Neural cell (in vitro differentiated cells): ENCODE data around the gene MRPS18A. TPM values are rescaled to one million over a fixed set of nuclear protein-coding genes. Genes with fewer than 3 reads are reported as not detected.

Experiments used
- H2AFZ ChIP-seq: fragments of 200-600, 300-800 bp; sonication (generic), shearing (Covaris generic); 2 replicates; pipeline ENCODE4 v1.6.0; 2014; ENCODE audit warnings: low read depth, mild to moderate bottlenecking, antibody characterized with exemption, low read length, moderate library complexity
- H3F3A ChIP-seq: fragments of 200-600 bp; shearing (Covaris generic); 2 replicates; pipeline ENCODE4 v1.6.1; 2016; ENCODE audit warnings: mild to moderate bottlenecking, moderate library complexity, mixed read lengths, antibody characterized with exemption, low read length; ENCODE audit not compliant: insufficient read depth, poor library complexity, severe bottlenecking
- H3K27ac ChIP-seq: fragments of 200-600, 300-800 bp; sonication (generic), shearing (Covaris generic); 2 replicates; pipeline ENCODE4 v1.5.1; 2014; ENCODE audit warnings: mild to moderate bottlenecking, low read length, moderate library complexity
- H3K27me3 ChIP-seq: fragments of 300-800, 200-600 bp; sonication (generic), shearing (Covaris generic); 2 replicates; pipeline ENCODE4 v1.6.0; 2014; ENCODE audit warnings: mild to moderate bottlenecking, low read depth, low read length, moderate library complexity; ENCODE audit not compliant: insufficient read depth
- H3K36me3 ChIP-seq: fragments of 300-800, 200-600 bp; sonication (generic), shearing (Covaris generic); 2 replicates; pipeline ENCODE4 v1.5.1; 2014; ENCODE audit warnings: mild to moderate bottlenecking, antibody characterized with exemption, low read length, moderate library complexity; ENCODE audit not compliant: insufficient read depth
- H3K4me2 ChIP-seq: fragments of 300-800, 200-600 bp; sonication (generic), shearing (Covaris generic); 2 replicates; pipeline ENCODE4 v1.6.0; 2014; ENCODE audit warnings: mild to moderate bottlenecking, low read length
- H3K4me3 ChIP-seq: fragments of 300-800, 200-600 bp; sonication (generic), shearing (Covaris generic); 2 replicates; pipeline ENCODE4 v1.5.1; 2014; ENCODE audit warnings: mild to moderate bottlenecking, low read length, moderate library complexity
- H3K79me2 ChIP-seq: fragments of 200-600 bp; shearing (Covaris generic); replicated peaks from 2 replicates; pipeline ENCODE4 v1.6.0; 2014; ENCODE audit warnings: mild to moderate bottlenecking, low read length, moderate library complexity; ENCODE audit not compliant: insufficient read depth
- H3K9ac ChIP-seq: fragments of 300-800, 200-600 bp; sonication (generic), shearing (Covaris generic); 2 replicates; pipeline ENCODE4 v1.6.1; 2016; ENCODE audit warnings: mild to moderate bottlenecking, low read length, mixed read lengths
- H3K9me2 ChIP-seq: fragments of 200-600 bp; shearing (Covaris generic); 2 replicates; pipeline ENCODE4 v1.6.1; 2016; ENCODE audit warnings: mild to moderate bottlenecking, low read length, mixed read lengths; ENCODE audit not compliant: insufficient read depth
- H3K9me3 ChIP-seq: fragments of 200-600, 300-800 bp; sonication (generic), shearing (Covaris generic); 2 replicates; pipeline ENCODE4 v1.6.1; 2016; ENCODE audit warnings: mild to moderate bottlenecking, mixed run types, low read length, moderate library complexity, mixed read lengths
- H4K20me1 ChIP-seq: fragments of 200-600 bp; shearing (Covaris generic); 2 replicates; pipeline ENCODE4 v1.6.1; 2016; ENCODE audit warnings: mild to moderate bottlenecking, mixed run types; ENCODE audit not compliant: insufficient read depth
- EZH2 ChIP-seq: fragments of 200-600, 300-800 bp; shearing (Covaris generic), sonication (generic); IDR thresholded peaks from 2 replicates; pipeline ENCODE4 v1.6.1; 2014; ENCODE audit warnings: antibody characterized with exemption, low read length, borderline replicate concordance, mild to moderate bottlenecking; ENCODE audit not compliant: insufficient read depth, poor library complexity, severe bottlenecking
- MXI1 ChIP-seq: fragments of 450-650 bp; conservative IDR thresholded peaks from 2 replicates; pipeline ENCODE4 v1.6.1; 2014; ENCODE audit warnings: antibody characterized with exemption, mild to moderate bottlenecking; ENCODE audit not compliant: poor library complexity, severe bottlenecking
- POLR2AphosphoS5 ChIP-seq: IDR thresholded peaks from 2 replicates; pipeline ENCODE4 v1.6.1; 2012
- RAD21 ChIP-seq: fragments of 450-650 bp; conservative IDR thresholded peaks from 2 replicates; pipeline ENCODE4 v1.6.1; 2014; ENCODE audit warnings: antibody characterized with exemption, mild to moderate bottlenecking, moderate library complexity
- REST ChIP-seq: IDR thresholded peaks from 2 replicates; pipeline ENCODE4 v1.6.1; 2012; ENCODE audit warnings: borderline replicate concordance
- SMC3 ChIP-seq: fragments of 450-650 bp; conservative IDR thresholded peaks from 2 replicates; pipeline ENCODE4 v1.6.1; 2014; ENCODE audit warnings: antibody characterized with exemption, mild to moderate bottlenecking, moderate library complexity; ENCODE audit not compliant: poor library complexity
- polyA plus RNA-seq: library from polyadenylated mRNA; depleted of rRNA; stranded (reverse); fragments of >200 nt; gene quantifications from 2 replicates; pipeline ENCODE4 v1.2.3, GENCODE V29; 2014

MRPS18A gene
- polyA plus RNA-seq, 1 donor from 2014 or later, result 39.6 TPM

- no peaks in the 10 kb centered on the region for H4K20me1 ChIP-seq
- H3K9me2 ChIP-seq, result no peaks in the 10 kb centered on the region
- no peak overlapping the region for H3K27ac ChIP-seq
- no peaks in the 10 kb centered on the region for H3K27me3 ChIP-seq
- H3K79me2 ChIP-seq, result no peaks in the 10 kb centered on the region
- no peak for TF ChIP-seq RAD21
- peak; percentile 39 for TF ChIP-seq EZH2
- H3K4me3 ChIP-seq, result no peak overlapping the region
- H3F3A ChIP-seq, result no peaks in the 10 kb centered on the region
- H3K36me3 ChIP-seq, result no peaks in the 10 kb centered on the region
- no peak overlapping the region for H2AFZ ChIP-seq
- H3K4me2 ChIP-seq, result no peak overlapping the region
- H3K9ac ChIP-seq, result no peak overlapping the region
- no peaks in the 10 kb centered on the region for H3K9me3 ChIP-seq
Observed at GRCh38 chr6:43695215-43695966, 7.8 kb upstream of the MRPS18A start.

GRCh38 chr6:43689421-43689820 is 1.8 kb upstream of the MRPS18A start:
- Histone ChIP-seq H3K9me2 (no peaks in the 10 kb centered on the region), H3K9me3 (no peaks in the 10 kb centered on the region), H3K36me3 (no peaks in the 10 kb centered on the region), H3K27ac (no peak overlapping the region), H3F3A (no peaks in the 10 kb centered on the region), H3K27me3 (no peaks in the 10 kb centered on the region), H3K4me2 (no peak overlapping the region), H3K4me3 (no peak overlapping the region), H2AFZ (no peak overlapping the region), H4K20me1 (no peaks in the 10 kb centered on the region), H3K79me2 (peaks cover 18% of the 10 kb centered on the region), H3K9ac (no peak overlapping the region)
- TF ChIP-seq SMC3 (no peak), POLR2AphosphoS5 (no peak), REST (no peak)

- Histone ChIP-seq H3K36me3 (no peaks in the 10 kb centered on the region), H3F3A (no peaks in the 10 kb centered on the region), H3K27ac (no peak overlapping the region), H3K4me2 (peak overlapping the region; percentile 83), H3K79me2 (peaks cover 28% of the 10 kb centered on the region), H3K4me3 (peak overlapping the region; percentile 75), H2AFZ (peak overlapping the region; percentile 94), H3K9ac (peak overlapping the region; percentile 70), H4K20me1 (no peaks in the 10 kb centered on the region), H3K27me3 (no peaks in the 10 kb centered on the region), H3K9me2 (no peaks in the 10 kb centered on the region), H3K9me3 (no peaks in the 10 kb centered on the region)
- TF ChIP-seq MXI1, result no peak
- no peak for TF ChIP-seq RAD21
Observed at GRCh38 chr6:43687079-43687436, 533 bp downstream of the MRPS18A start.
